K562 treated with DMSO at 1 percent for 24 hours (cell line): ENCODE measurements around the gene NOL11. TPM values are rescaled to one million over a fixed set of nuclear protein-coding genes. Genes with fewer than 3 reads are reported as not detected.

Experiments
- total RNA-seq: library from RNA; unstranded; fragments of 300-600 nt; gene quantifications from 2 replicates; pipeline ENCODE4 v1.2.3, GENCODE V29; 2022; ENCODE audit warnings: low read depth; ENCODE audit not compliant: insufficient read depth

NOL11 gene
- total RNA-seq: 23.6 and 24.1 TPM in 2 replicates

DNA sequence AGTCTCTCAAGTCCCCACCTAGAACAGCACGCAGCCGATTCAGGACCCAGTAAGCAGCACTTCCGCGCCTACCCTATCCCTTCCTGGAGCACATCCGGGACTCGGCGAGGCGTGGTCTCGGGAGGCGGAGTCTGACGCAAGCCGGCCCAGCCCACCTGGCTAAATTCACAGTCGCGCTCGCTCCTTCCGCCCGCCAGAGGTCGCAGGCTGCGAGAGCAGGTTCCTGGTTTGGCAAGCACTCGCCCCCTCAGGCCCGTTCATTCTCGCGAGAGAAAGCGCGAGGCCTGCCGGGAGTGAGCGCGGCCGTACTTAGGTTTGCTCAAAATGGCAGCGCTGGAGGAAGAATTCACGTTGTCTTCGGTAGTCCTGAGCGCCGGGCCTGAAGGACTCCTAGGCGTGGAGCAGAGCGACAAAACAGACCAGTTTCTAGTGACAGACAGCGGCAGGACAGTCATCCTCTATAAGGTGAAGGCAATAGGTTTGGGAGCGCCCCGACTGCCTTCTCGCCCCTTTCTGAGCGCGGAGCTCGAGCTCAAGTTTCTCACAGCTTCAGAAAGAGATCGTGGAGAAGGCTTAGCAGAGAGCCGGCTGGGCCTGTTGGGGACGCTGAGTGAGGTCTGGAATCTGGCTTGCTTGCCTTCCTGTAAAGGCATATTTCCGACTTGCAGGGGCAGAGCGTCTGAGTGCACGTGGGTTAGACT is at the start of gene NOL11:
Gene NOL11, plus strand, starts transcription at position 313 of the 701 bp plus-strand sequence. Its CDS starts 12 bp downstream, at position 325.

Other genes with a start within 250 kb of the NOL11 start
- 54.4 and 54.8 TPM in 2 replicates for gene BPTF, start 107.6 kb downstream of the NOL11 start, total RNA-seq